NT2/D1 (cell line): ENCODE results near the gene CREB5.

Source experiments
- SUZ12 ChIP-seq: IDR thresholded peaks from 2 replicates; pipeline ENCODE4 v1.6.1; 2011; ENCODE audit not compliant: insufficient read length, insufficient read depth; ENCODE audit errors: extremely low read depth
- YY1 ChIP-seq: IDR thresholded peaks from 2 replicates; pipeline ENCODE4 v1.6.1; 2011; ENCODE audit not compliant: insufficient read length, insufficient read depth
- ZNF274 ChIP-seq: IDR thresholded peaks from 2 replicates; pipeline ENCODE4 v1.6.1; 2011; ENCODE audit warnings: mild to moderate bottlenecking, low read depth, low read length

DNA sequence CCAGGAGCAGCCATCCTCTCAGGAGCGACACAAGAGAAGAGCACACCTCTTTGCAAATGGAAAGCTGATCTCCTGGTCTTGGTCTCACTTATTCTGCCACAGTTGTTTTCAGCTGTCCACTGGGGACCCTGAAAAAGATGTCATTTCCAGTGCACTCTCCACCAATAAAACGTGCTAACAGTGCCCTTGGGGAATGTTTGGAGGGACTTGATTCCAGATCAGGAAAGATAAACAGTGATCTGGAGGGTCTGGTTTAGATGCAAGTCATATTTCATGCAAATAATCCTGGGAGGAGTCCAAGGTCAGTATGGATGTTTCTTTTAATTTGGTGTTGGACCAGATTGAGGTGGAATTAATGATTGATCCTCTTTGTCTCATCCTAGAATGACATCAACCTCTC is 185.0 kb downstream of the CREB5 start:
- TF ChIP-seq YY1 (no peak), SUZ12 (no peak), ZNF274 (no peak)
